ENCODE data around the gene KBTBD3.

KBTBD3 gene

GRCh38 chr11:106001304-106002012 lies 75.7 kb downstream of the KBTBD3 start:
- no peak for DNase-seq (ENCODE audit: low spot score)

Measured in AG08396 (cell line).